WI38 (cell line): Measurements from ENCODE around the gene TTLL13.

Experiments used
- H3K4me3 ChIP-seq: 2 replicates; pipeline ENCODE4 v1.5.1; 2011; ENCODE audit warnings: low read depth, mild to moderate bottlenecking, control low read depth, low read length
- CTCF ChIP-seq: IDR thresholded peaks from 2 replicates; pipeline ENCODE4 v1.5.1; 2012; ENCODE audit warnings: low read depth, mild to moderate bottlenecking, control low read depth, low read length

The TTLL13 gene

GRCh38 chr15:90309020-90309419 is 59.7 kb downstream of the TTLL13 start:
- TF ChIP-seq CTCF: no peak
- no peak overlapping the region for H3K4me3 ChIP-seq
